ENCODE data around the gene DOCK7.
A peak's percentile ranks its signal among the peaks of the same experiment; 100 is the strongest.
"Not testable (repeated sequence)": the region's sequence is repeated elsewhere in the genome, so short reads cannot be mapped to it uniquely, and the experiment has no call there.

Gene DOCK7

GRCh38 chr1:62691062-62691844 lies 3.1 kb upstream of the DOCK7 start:
- no peak for DNase-seq (ENCODE audit: low read depth)

GRCh38 chr1:62689524-62689923 lies 1.3 kb upstream of the DOCK7 start:
- no peak for DNase-seq (ENCODE audit: low read depth)

DNA sequence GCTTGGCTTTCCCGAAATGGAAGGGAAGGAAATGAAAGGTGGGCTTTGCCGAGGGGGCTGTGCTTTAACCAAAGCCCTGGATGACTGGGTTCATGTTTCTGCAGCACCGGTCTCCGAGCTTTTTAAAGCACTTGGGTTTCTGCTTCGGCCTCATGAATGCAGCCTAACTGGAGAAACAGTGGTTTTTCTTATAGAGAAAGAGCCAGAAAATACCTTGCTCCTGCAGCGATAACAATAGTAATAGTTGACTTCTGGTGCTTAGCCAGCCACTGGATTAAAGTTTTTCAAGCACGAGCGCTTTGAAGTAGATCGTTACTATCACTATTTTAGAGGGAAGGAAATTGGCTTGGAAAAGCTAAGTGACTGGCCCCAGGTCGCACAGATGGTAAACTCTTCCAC lies 500 bp upstream of the DOCK7 start:
- DNase-seq (ENCODE audit: low read depth): no peak

DNA sequence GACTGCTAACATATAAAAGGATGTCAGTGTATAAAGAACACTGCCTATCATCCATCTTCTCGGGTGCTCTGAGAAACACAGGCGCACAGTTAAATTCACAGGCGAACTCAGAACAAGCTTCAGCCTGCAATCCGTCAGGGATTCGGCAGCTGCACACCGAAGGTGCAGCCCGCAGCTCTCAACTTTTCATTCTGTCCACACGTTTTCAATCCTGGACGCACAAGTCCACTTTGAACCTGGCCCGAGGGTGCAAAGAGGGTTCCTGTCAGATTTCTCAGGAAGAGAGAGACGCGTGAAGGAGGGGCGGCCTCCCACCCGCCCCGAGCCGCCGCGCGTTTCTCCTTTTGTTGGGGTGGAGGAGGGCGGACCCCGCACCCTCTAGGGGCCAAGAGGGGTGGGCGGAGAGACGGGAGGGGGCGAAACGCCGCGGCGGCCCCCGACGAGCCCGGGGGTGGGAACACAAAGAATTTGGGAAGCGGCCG lies 724 bp downstream of the DOCK7 start:
- no peak for DNase-seq (ENCODE audit: low read depth)

GRCh38 chr1:62686822-62687221 lies 1.4 kb downstream of the DOCK7 start:
- DNase-seq (ENCODE audit: low read depth): no peak

DNA sequence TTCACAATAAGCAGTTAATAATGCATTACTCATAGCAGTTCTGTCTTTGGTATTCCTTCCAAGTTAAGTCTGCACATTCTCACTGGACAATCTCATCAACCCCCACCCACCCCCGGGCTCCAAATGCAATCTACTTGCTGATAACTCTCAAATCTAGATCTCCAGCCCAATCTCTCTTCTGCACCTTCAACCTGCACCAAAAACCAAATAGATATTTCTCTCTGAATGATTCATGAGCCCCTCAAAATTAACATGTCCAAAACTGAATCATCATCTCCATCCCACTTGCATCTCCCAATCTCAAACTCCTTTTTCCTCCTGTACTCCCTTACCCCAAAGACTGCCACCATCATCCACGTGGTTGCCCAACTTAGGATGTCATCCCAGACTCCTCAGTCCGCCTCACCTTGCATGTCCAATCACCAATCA lies 2.7 kb downstream of the DOCK7 start:
- DNase-seq (ENCODE audit: low read depth): no peak

DNA sequence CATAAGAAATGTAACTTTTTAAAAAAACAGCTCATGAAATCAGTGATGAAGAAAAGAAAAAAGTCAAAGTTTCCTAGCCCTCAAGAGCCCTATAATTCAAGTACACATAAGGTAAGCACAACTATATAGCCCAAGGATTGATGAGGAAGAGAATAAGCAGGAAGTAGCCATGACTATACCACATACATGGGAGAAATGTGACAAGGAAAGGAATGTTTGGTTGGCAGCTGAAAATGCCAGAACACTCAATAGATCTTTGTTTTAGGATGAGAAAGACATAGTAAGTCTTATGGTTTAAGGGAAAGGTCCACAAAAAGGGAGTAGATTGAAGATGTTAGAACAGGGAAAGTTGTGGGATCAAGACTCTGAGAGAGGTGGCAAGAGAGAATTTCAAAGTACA lies 5.7 kb downstream of the DOCK7 start:
- DNase-seq (ENCODE audit: low read depth): no peak

DNA sequence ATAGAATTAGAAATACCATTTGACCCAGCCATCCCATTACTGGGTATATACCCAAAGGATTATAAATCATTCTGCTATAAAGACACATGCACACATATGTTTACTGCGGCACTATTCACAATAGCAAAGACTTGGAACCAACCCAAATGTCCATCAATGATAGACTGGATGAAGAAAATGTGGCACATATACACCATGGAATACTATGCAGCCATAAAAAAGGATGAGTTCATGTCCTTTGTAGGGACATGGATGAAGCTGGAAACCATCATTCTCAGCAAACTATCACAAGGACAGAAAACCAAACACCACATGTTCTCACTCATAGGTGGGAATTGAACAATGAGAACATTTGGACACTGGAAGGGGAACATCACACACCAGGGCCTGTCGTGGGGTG lies 7.2 kb downstream of the DOCK7 start:
- DNase-seq (ENCODE audit: low read depth): not testable (repeated sequence)

- DNase-seq (ENCODE audit: low read depth): not testable (repeated sequence)
Measured at GRCh38 chr1:62677822-62678221, 10.4 kb downstream of the DOCK7 start.

DNA sequence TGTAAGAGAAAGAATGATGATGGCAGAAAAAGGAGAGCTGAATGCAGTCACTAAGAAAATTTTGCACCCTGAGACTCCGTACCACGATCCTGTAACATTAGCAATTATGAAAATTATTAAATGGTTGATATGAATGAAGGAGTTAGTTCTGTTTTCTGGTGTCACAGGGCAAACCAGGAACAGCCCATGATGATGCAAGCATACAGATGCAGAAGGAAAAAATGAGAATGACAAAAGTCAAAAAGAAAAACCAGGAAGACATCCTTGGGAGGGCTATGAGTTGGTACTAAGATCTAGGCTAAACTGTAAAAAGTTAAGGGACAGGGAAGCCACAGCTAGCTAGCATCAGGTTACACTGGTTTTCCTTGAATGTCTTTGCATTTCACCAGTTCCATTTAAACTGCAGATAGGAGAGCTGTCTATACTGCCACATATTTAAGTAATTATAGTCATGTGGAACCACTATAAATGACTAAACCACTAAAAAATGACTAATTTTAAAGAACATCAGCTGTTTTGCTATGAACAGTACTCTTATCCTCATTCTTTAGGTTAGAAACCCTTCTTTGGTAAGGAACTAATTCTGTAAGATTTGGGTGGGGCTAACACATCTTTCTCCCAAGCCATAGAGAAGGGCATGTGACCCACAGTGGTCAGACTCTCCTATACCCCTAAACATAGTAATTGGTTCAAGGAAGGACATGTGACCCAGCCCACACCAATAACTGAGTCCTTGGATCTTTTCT lies 11.4 kb downstream of the DOCK7 start:
- DNase-seq (ENCODE audit: low read depth): no peak

DNA sequence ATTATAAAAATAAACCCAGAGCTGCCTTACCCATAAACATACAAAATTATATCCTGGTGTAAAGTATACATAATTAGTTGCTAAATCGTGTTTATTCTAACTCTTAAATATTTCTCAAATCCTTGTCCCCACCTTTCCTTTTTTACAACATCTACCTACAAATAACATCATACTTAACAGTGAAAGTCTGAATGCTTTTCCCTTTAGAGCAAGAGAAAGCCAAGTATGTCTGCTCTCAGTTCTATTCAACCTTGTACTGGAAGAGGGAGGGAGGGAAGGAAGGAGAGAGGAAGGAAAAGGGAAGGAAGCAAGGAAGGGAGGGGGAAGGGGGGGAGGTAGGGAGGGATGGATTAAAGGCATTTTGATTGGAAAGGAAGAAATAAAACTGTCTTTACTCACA lies 14.6 kb downstream of the DOCK7 start:
- DNase-seq (ENCODE audit: low read depth): no peak

DNA sequence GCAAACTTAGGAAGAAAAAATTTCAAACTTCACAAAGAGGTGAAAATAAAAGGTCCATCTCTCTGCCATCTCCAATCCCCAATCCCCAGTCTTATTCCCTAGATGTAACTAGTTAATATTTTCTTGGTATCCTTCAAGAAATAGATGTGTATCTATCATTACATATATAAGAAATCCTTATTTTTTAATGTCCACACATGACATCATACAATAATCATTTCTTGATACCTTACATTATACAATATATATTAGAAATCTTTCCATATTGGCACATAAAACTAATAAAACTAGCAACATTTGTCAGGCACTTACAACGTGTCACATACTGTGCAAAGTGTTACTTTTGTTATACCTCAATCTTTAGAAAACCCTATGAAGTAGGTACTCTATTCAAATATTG lies 16.2 kb downstream of the DOCK7 start:
- DNase-seq (ENCODE audit: low read depth): no peak

DNA sequence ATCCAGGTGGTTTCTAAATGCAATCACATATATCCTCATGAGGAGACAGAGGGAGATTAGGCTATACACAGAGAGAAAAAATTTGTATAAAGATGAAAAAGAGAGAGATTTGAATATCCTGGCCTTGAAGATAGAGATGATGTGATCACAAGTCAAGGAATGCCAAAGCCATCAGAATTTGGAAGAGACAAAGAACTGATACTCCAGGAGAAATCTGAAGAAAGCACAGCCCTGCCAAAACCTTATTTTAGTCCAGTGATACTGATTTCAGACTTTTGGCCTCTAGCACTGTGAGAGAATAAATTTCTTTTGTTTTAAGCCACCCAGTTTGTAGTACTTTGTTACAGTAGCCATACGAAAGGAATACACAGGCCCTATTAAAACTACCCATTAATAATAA lies 33.4 kb downstream of the DOCK7 start:
- no peak for DNase-seq (ENCODE audit: low read depth)

- DNase-seq (ENCODE audit: low read depth): no peak
Measured at GRCh38 chr1:62652387-62652786, 35.8 kb downstream of the DOCK7 start.

DNA sequence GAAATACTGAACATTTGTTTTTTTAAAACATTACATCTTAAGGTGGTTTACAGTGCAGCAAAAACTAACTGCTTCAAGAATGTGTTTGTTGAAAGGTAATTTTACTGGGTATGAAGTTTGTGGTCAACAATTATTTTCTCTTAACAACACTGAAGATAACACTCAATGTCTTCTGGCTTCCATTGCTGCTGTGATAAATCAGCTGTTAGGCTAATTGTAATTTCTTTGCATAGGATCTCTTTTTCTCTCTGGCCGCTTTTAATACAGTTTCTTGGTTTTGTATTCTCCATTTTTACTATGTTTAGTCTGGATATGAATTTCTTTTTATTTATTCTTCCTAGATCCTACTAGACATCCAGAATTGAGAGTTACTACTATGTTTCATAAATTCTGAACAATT lies 44.9 kb downstream of the DOCK7 start:
- DNase-seq (ENCODE audit: low read depth): no peak

GRCh38 chr1:62637392-62638105 lies 50.6 kb downstream of the DOCK7 start:
- no peak for DNase-seq (ENCODE audit: low read depth)

- DNase-seq (ENCODE audit: low read depth): no peak
Measured at GRCh38 chr1:62628506-62628905, 59.7 kb downstream of the DOCK7 start.

DNA sequence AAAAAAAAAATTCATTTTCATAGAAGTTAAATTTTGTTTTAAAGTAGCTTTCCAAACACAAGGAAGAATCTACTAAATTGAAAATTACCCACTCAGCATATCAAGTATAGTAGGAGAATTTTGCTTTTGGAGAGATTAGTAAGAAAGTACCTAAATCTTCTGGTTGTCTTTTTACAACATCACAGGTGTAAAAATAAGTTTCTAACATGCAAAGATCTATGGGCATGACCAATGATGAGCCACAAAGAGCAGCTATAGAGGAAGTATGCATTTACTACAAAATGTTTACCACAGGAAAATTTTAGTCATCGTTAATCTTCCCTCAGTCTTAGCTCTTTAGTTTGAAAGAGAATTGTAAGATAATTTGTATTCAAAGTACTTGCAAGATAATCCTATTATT lies 62.8 kb downstream of the DOCK7 start:
- DNase-seq (ENCODE audit: low read depth): no peak

- DNase-seq (ENCODE audit: low read depth): peak; percentile 85
Measured at GRCh38 chr1:62621907-62622306, 66.3 kb downstream of the DOCK7 start.

DNA sequence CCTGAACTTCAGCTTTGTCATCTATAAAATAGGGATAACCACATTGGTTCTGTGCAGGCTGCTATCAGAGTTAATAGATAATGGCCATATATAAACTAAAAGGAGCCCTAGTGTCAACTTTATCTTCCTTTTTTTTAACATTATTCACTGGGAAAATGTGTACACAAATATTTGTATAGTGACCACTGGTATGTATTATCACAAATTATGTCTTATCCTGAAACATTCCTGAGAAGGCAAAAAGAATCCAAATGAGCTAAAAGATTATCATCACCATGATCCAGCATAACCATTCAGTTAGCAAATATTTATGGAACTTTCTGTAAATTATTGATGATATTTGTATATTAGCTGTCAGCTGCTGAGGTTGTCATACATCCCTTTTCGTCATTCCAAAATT lies 74.3 kb downstream of the DOCK7 start:
- peak; percentile 52 for DNase-seq (ENCODE audit: low read depth)

DNA sequence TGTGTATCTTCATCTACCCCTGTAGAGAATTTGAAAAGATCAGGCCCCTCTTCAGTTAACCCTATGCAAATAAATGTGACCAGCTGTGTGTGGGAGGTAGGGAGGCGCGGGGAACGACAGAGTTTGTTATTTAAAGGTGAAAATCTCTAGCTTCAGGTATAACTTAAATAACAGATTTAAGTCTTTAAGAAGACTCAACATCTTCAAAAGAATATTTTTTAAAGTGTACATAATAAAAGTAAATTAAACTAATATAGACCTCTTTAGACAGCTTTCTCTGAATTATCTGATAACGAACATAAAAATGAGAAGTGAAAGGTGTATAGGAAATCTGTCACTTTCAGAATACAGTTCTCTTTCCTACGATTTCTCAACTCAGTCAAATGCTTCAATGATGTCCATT lies 74.9 kb downstream of the DOCK7 start:
- DNase-seq (ENCODE audit: low read depth): no peak

DNA sequence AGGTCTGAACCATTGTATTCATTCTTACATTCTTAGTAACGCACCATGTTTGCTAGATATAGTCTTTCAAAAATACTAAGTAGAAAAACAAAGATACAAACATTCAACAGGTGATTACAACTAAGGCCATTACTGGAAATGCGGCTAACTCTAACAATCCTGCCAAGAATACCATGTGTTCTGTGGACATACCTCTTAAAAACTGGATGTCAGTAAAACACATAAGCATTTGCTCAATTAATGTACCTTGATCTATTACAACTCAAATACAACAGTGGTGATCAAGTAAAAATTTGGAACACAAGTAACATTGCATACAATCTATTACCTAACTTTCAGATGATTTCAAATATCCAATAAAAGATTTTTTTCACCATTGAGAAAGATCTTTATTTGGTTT lies 75.4 kb downstream of the DOCK7 start:
- no peak for DNase-seq (ENCODE audit: low read depth)

- DNase-seq (ENCODE audit: low read depth): not testable (repeated sequence)
Measured at GRCh38 chr1:62610588-62610987, 77.6 kb downstream of the DOCK7 start.
